PC-9 (cell line): ENCODE measurements around the gene PARP15. TPM values are rescaled to one million over a fixed set of nuclear protein-coding genes. Genes with fewer than 3 reads are reported as not detected.

ENCODE experiments used
- BruUV-seq: library from RNA; stranded (reverse); fragments of 400-500 nt; replicated peaks from 2 replicates; lab custom pipeline; 2021; lab: Mats Ljungman, UMichigan
- CTCF ChIA-PET: fragments of 300-600 bp; sonication (Branson Sonifier 250); formaldehyde crosslinking; loops from one replicate; lab custom pipeline; 2022; ENCODE audit warnings: antibody characterized with exemption; lab: Charles Lee
- POLR2A ChIA-PET: fragments of 300-600 bp; sonication (Branson Sonifier 250); formaldehyde crosslinking; loops from one replicate; lab custom pipeline; 2022; ENCODE audit warnings: antibody characterized with exemption; ENCODE audit not compliant: unreplicated experiment; lab: Charles Lee
- DNase-seq, 2 experiments: peaks; one replicate each; pipeline versions ENCODE4 v3.0.0 to v3.0.0-alpha.2; 2015 to 2022; ENCODE audit warnings: mixed read lengths in 1 of 2
- H2AFZ ChIP-seq: fragments of 200-600 bp; sonication (generic); 2 replicates; pipeline ENCODE4 v1.8.1; 2017; ENCODE audit warnings: antibody characterized with exemption
- H3F3A ChIP-seq: fragments of 200-600 bp; sonication (generic); 2 replicates; pipeline ENCODE4 v1.8.1; 2017; ENCODE audit warnings: antibody characterized with exemption, mild to moderate bottlenecking, low read depth; ENCODE audit not compliant: insufficient read depth
- H3K27ac ChIP-seq: fragments of 200-600 bp; sonication (generic); 2 replicates; pipeline ENCODE4 v1.6.1; 2016; ENCODE audit warnings: mixed run types
- H3K27me3 ChIP-seq: fragments of 200-600 bp; sonication (generic); 2 replicates; pipeline ENCODE4 v1.6.1; 2016; ENCODE audit warnings: low read depth, mixed run types; ENCODE audit not compliant: insufficient read depth
- H3K36me3 ChIP-seq: fragments of 200-600 bp; sonication (generic); 2 replicates; pipeline ENCODE4 v1.6.1; 2016; ENCODE audit warnings: low read depth, mixed run types
- H3K4me1 ChIP-seq: fragments of 200-600 bp; sonication (generic); replicated peaks from 2 replicates; pipeline ENCODE4 v1.6.1; 2016; ENCODE audit warnings: mixed run types; ENCODE audit not compliant: insufficient read depth
- H3K4me2 ChIP-seq: fragments of 200-600 bp; sonication (generic); 2 replicates; pipeline ENCODE4 v1.6.1; 2017; ENCODE audit warnings: mixed run types
- H3K4me3 ChIP-seq: fragments of 200-600 bp; sonication (generic); 2 replicates; pipeline ENCODE4 v1.6.1; 2016; ENCODE audit warnings: mixed run types
- H3K79me2 ChIP-seq: fragments of 200-600 bp; sonication (generic); 2 replicates; pipeline ENCODE4 v1.6.1; 2017; ENCODE audit warnings: low read depth, mixed run types
- H3K9me2 ChIP-seq: fragments of 200-600 bp; sonication (generic); 2 replicates; pipeline ENCODE4 v1.8.1; 2017; ENCODE audit warnings: mild to moderate bottlenecking; ENCODE audit not compliant: insufficient read depth
- H3K9me3 ChIP-seq: fragments of 200-600 bp; sonication (generic); 2 replicates; pipeline ENCODE4 v1.8.1; 2016; ENCODE audit warnings: low read depth; ENCODE audit not compliant: insufficient read depth
- H4K20me1 ChIP-seq: fragments of 200-600 bp; sonication (generic); 2 replicates; pipeline ENCODE4 v1.8.1; 2017; ENCODE audit not compliant: insufficient read depth
- CTCF ChIP-seq: fragments of 200-600 bp; sonication (generic); conservative IDR thresholded peaks from 2 replicates; pipeline ENCODE4 v1.6.1; 2017; ENCODE audit warnings: mixed run types, antibody characterized with exemption, mild to moderate bottlenecking, moderate library complexity
- EZH2 ChIP-seq: fragments of 200-600 bp; sonication (generic); IDR thresholded peaks from 2 replicates; pipeline ENCODE4 v1.8.0; 2017; ENCODE audit warnings: antibody characterized with exemption, low read depth
- intact Hi-C: fragments of 100-400 bp; cut with micrococcal nuclease; formaldehyde crosslinking; loops from one replicate; pipeline ENCODE4 v1.10.0; 2022; ENCODE audit not compliant: unreplicated experiment
- total RNA-seq: library from RNA; stranded (reverse); gene quantifications from 2 replicates; pipeline ENCODE4 v1.2.3, GENCODE V29; 2021

PARP15 gene
- total RNA-seq, 1 experiment from 2014 or later: 0.07 TPM

- Histone ChIP-seq H3K79me2 (no peaks in the 10 kb centered on the region), H3K4me3 (no peak overlapping the region), H3K9me2 (no peaks in the 10 kb centered on the region), H4K20me1 (no peaks in the 10 kb centered on the region), H3K4me1 (no peaks in the 10 kb centered on the region), H3F3A (no peaks in the 10 kb centered on the region), H2AFZ (no peak overlapping the region), H3K4me2 (no peak overlapping the region), H3K27ac (no peak overlapping the region), H3K27me3 (no peaks in the 10 kb centered on the region), H3K36me3 (no peaks in the 10 kb centered on the region), H3K9me3 (no peaks in the 10 kb centered on the region)
- intact Hi-C loops: no loop called here
- ChIA-PET CTCF (no interaction called here), POLR2A (no interaction called here)
- no TSS peak for BruUV-seq
- TF ChIP-seq CTCF (no peak), EZH2 (no peak)
- DNase-seq: no peak
Observed at GRCh38 chr3:122660297-122660974, 83.0 kb downstream of the PARP15 start.

- intact Hi-C loops: no loop called here
- no peak for DNase-seq
- H3K79me2 ChIP-seq: no peaks in the 10 kb centered on the region
Observed at GRCh38 chr3:122661633-122662032, 84.2 kb downstream of the PARP15 start.

GRCh38 chr3:122662505-122662904 is 85.1 kb downstream of the PARP15 start:
- intact Hi-C loops: no loop called here
- ChIA-PET CTCF (no interaction called here), POLR2A (no interaction called here)
- H3K4me1 ChIP-seq: no peaks in the 10 kb centered on the region
- H2AFZ ChIP-seq: no peak overlapping the region
- no peak for DNase-seq
- H3K9me2 ChIP-seq: no peaks in the 10 kb centered on the region
- no TSS peak for BruUV-seq
- no peaks in the 10 kb centered on the region for H4K20me1 ChIP-seq
- H3F3A ChIP-seq: no peaks in the 10 kb centered on the region
- no peaks in the 10 kb centered on the region for H3K36me3 ChIP-seq
- no peak overlapping the region for H3K27ac ChIP-seq
- no peaks in the 10 kb centered on the region for H3K79me2 ChIP-seq
- TF ChIP-seq CTCF (no peak), EZH2 (no peak)
- no peak overlapping the region for H3K4me2 ChIP-seq
- H3K27me3 ChIP-seq: no peaks in the 10 kb centered on the region
- no peaks in the 10 kb centered on the region for H3K9me3 ChIP-seq
- H3K4me3 ChIP-seq: no peak overlapping the region

More at GRCh38 chr3:122661633-122662032, 84.2 kb downstream of the PARP15 start:
- Histone ChIP-seq H3K9me2 (no peaks in the 10 kb centered on the region), H3K27me3 (no peaks in the 10 kb centered on the region), H3K4me2 (peak overlapping the region; percentile 16), H2AFZ (no peak overlapping the region), H3K27ac (no peak overlapping the region), H3K9me3 (no peaks in the 10 kb centered on the region), H4K20me1 (no peaks in the 10 kb centered on the region), H3K4me3 (no peak overlapping the region), H3K4me1 (no peaks in the 10 kb centered on the region), H3F3A (no peaks in the 10 kb centered on the region), H3K36me3 (no peaks in the 10 kb centered on the region)
- POLR2A ChIA-PET: interaction anchor here (0.6 kb wide), 1 partner anchor 819 kb away, joined by 3 read pairs; no protein-coding TSS in a partner anchor
- no TSS peak for BruUV-seq
- CTCF ChIA-PET: no interaction called here
- TF ChIP-seq CTCF (no peak), EZH2 (no peak)
